PC-9 (cell line): ENCODE results near the gene NTNG1. TPM values are rescaled to one million over a fixed set of nuclear protein-coding genes. Genes with fewer than 3 reads are reported as not detected.

Experiments used
- BruUV-seq: library from RNA; stranded (reverse); fragments of 400-500 nt; replicated peaks from 2 replicates; lab custom pipeline; 2021; lab: Mats Ljungman, UMichigan
- CTCF ChIA-PET: fragments of 300-600 bp; sonication (Branson Sonifier 250); formaldehyde crosslinking; loops from one replicate; lab custom pipeline; 2022; ENCODE audit warnings: antibody characterized with exemption; lab: Charles Lee
- POLR2A ChIA-PET: fragments of 300-600 bp; sonication (Branson Sonifier 250); formaldehyde crosslinking; loops from one replicate; lab custom pipeline; 2022; ENCODE audit warnings: antibody characterized with exemption; ENCODE audit not compliant: unreplicated experiment; lab: Charles Lee
- DNase-seq, 2 experiments: peaks; one replicate each; pipeline versions ENCODE4 v3.0.0 to v3.0.0-alpha.2; 2015 to 2022; ENCODE audit warnings: mixed read lengths in 1 of 2
- H2AFZ ChIP-seq: fragments of 200-600 bp; sonication (generic); 2 replicates; pipeline ENCODE4 v1.8.1; 2017; ENCODE audit warnings: antibody characterized with exemption
- H3F3A ChIP-seq: fragments of 200-600 bp; sonication (generic); 2 replicates; pipeline ENCODE4 v1.8.1; 2017; ENCODE audit warnings: antibody characterized with exemption, mild to moderate bottlenecking, low read depth; ENCODE audit not compliant: insufficient read depth
- H3K27ac ChIP-seq: fragments of 200-600 bp; sonication (generic); 2 replicates; pipeline ENCODE4 v1.6.1; 2016; ENCODE audit warnings: mixed run types
- H3K27me3 ChIP-seq: fragments of 200-600 bp; sonication (generic); 2 replicates; pipeline ENCODE4 v1.6.1; 2016; ENCODE audit warnings: low read depth, mixed run types; ENCODE audit not compliant: insufficient read depth
- H3K36me3 ChIP-seq: fragments of 200-600 bp; sonication (generic); 2 replicates; pipeline ENCODE4 v1.6.1; 2016; ENCODE audit warnings: low read depth, mixed run types
- H3K4me1 ChIP-seq: fragments of 200-600 bp; sonication (generic); replicated peaks from 2 replicates; pipeline ENCODE4 v1.6.1; 2016; ENCODE audit warnings: mixed run types; ENCODE audit not compliant: insufficient read depth
- H3K4me2 ChIP-seq: fragments of 200-600 bp; sonication (generic); 2 replicates; pipeline ENCODE4 v1.6.1; 2017; ENCODE audit warnings: mixed run types
- H3K4me3 ChIP-seq: fragments of 200-600 bp; sonication (generic); 2 replicates; pipeline ENCODE4 v1.6.1; 2016; ENCODE audit warnings: mixed run types
- H3K79me2 ChIP-seq: fragments of 200-600 bp; sonication (generic); 2 replicates; pipeline ENCODE4 v1.6.1; 2017; ENCODE audit warnings: low read depth, mixed run types
- H3K9me2 ChIP-seq: fragments of 200-600 bp; sonication (generic); 2 replicates; pipeline ENCODE4 v1.8.1; 2017; ENCODE audit warnings: mild to moderate bottlenecking; ENCODE audit not compliant: insufficient read depth
- H3K9me3 ChIP-seq: fragments of 200-600 bp; sonication (generic); 2 replicates; pipeline ENCODE4 v1.8.1; 2016; ENCODE audit warnings: low read depth; ENCODE audit not compliant: insufficient read depth
- H4K20me1 ChIP-seq: fragments of 200-600 bp; sonication (generic); 2 replicates; pipeline ENCODE4 v1.8.1; 2017; ENCODE audit not compliant: insufficient read depth
- CTCF ChIP-seq: fragments of 200-600 bp; sonication (generic); conservative IDR thresholded peaks from 2 replicates; pipeline ENCODE4 v1.6.1; 2017; ENCODE audit warnings: mixed run types, antibody characterized with exemption, mild to moderate bottlenecking, moderate library complexity
- EZH2 ChIP-seq: fragments of 200-600 bp; sonication (generic); IDR thresholded peaks from 2 replicates; pipeline ENCODE4 v1.8.0; 2017; ENCODE audit warnings: antibody characterized with exemption, low read depth
- intact Hi-C: fragments of 100-400 bp; cut with micrococcal nuclease; formaldehyde crosslinking; loops from one replicate; pipeline ENCODE4 v1.10.0; 2022; ENCODE audit not compliant: unreplicated experiment
- total RNA-seq: library from RNA; stranded (reverse); gene quantifications from 2 replicates; pipeline ENCODE4 v1.2.3, GENCODE V29; 2021

NTNG1 gene
- total RNA-seq, 1 experiment from 2014 or later, result not detected

GRCh38 chr1:107323784-107324183 is 182.9 kb downstream of the NTNG1 start:
- intact Hi-C loops, result no loop called here
- TF ChIP-seq EZH2 (no peak), CTCF (no peak)
- BruUV-seq, result no TSS peak

GRCh38 chr1:107326824-107327445 is 186.1 kb downstream of the NTNG1 start:
- H3K4me1 ChIP-seq, result no peaks in the 10 kb centered on the region
- H3K27me3 ChIP-seq, result no peaks in the 10 kb centered on the region
- no peak for DNase-seq
- ChIA-PET CTCF (no interaction called here), POLR2A (no interaction called here)
- H3K4me3 ChIP-seq, result no peak overlapping the region
- no peak overlapping the region for H3K27ac ChIP-seq
- H3K9me3 ChIP-seq, result no peaks in the 10 kb centered on the region
- H3F3A ChIP-seq, result no peaks in the 10 kb centered on the region
- TF ChIP-seq CTCF (no peak), EZH2 (no peak)
- 0 out of 2 replicates have a peak, but pooled peaks cover 4% of the 10 kb centered on the region for H3K9me2 ChIP-seq
- H2AFZ ChIP-seq, result no peak overlapping the region
- H3K4me2 ChIP-seq, result no peak overlapping the region
- no peaks in the 10 kb centered on the region for H4K20me1 ChIP-seq
- no peaks in the 10 kb centered on the region for H3K36me3 ChIP-seq
- no TSS peak for BruUV-seq
- intact Hi-C loops, result no loop called here
- no peaks in the 10 kb centered on the region for H3K79me2 ChIP-seq

More at GRCh38 chr1:107323784-107324183, 182.9 kb downstream of the NTNG1 start:
- no peak overlapping the region for H3K4me3 ChIP-seq
- no peaks in the 10 kb centered on the region for H4K20me1 ChIP-seq
- no peak overlapping the region for H2AFZ ChIP-seq
- no peak overlapping the region for H3K4me2 ChIP-seq
- no peak for DNase-seq
- H3F3A ChIP-seq, result no peaks in the 10 kb centered on the region
- no peaks in the 10 kb centered on the region for H3K79me2 ChIP-seq
- ChIA-PET CTCF (no interaction called here), POLR2A (no interaction called here)
- H3K27ac ChIP-seq, result no peak overlapping the region
- H3K9me2 ChIP-seq, result no peaks in the 10 kb centered on the region
- no peaks in the 10 kb centered on the region for H3K27me3 ChIP-seq
- H3K9me3 ChIP-seq, result no peaks in the 10 kb centered on the region
- no peaks in the 10 kb centered on the region for H3K36me3 ChIP-seq
- H3K4me1 ChIP-seq, result no peaks in the 10 kb centered on the region

- BruUV-seq, result no TSS peak
- Histone ChIP-seq H3K4me1 (no peaks in the 10 kb centered on the region), H3K79me2 (no peaks in the 10 kb centered on the region), H3K27ac (no peak overlapping the region), H3K9me2 (0 out of 2 replicates have a peak, but pooled peaks cover 4% of the 10 kb centered on the region), H3F3A (no peaks in the 10 kb centered on the region), H3K27me3 (no peaks in the 10 kb centered on the region), H2AFZ (no peak overlapping the region), H4K20me1 (no peaks in the 10 kb centered on the region), H3K9me3 (no peaks in the 10 kb centered on the region), H3K4me3 (no peak overlapping the region), H3K4me2 (no peak overlapping the region), H3K36me3 (no peaks in the 10 kb centered on the region)
- TF ChIP-seq EZH2 (no peak), CTCF (no peak)
- no peak for DNase-seq
- CTCF ChIA-PET, result no interaction called here
- POLR2A ChIA-PET, result no interaction called here
- intact Hi-C loops, result no loop called here
Observed at GRCh38 chr1:107327446-107327845, 186.6 kb downstream of the NTNG1 start.
